SK-N-SH (cell line): ENCODE measurements around the gene EIF4G2. TPM values are rescaled to one million over a fixed set of nuclear protein-coding genes. Genes with fewer than 3 reads are reported as not detected.
A peak's percentile ranks its signal among the peaks of the same experiment; 100 is the strongest.

ENCODE experiments used
- CTCF ChIA-PET: fragments of 300-600, 350-600 bp; formaldehyde crosslinking; extraction: SDS; loops from one replicate; lab custom pipeline; 2021; lab: Yijun Ruan, JAX
- POLR2A ChIA-PET: fragments of 350-600 bp; sonication (Branson Sonifier 250); formaldehyde crosslinking; extraction: SDS; loops from one replicate; lab custom pipeline; 2020; ENCODE audit warnings: antibody characterized with exemption, inconsistent platforms; lab: Yijun Ruan, JAX
- DNase-seq: peaks from one replicate; pipeline ENCODE4 v3.0.0; 2012
- H2AFZ ChIP-seq: fragments of 200-600 bp; sonication (generic); 2 replicates; pipeline ENCODE4 v1.8.1; 2016; ENCODE audit warnings: antibody characterized with exemption, mild to moderate bottlenecking, low read depth
- H3F3A ChIP-seq: fragments of 200-600 bp; sonication (generic); replicated peaks from 2 replicates; pipeline ENCODE3; 2016; ENCODE audit warnings: antibody characterized with exemption, mild to moderate bottlenecking; ENCODE audit not compliant: insufficient read depth
- H3K27ac ChIP-seq, 2 experiments: fragments of 200-500 bp in 1 of 2; fragments of 200-600 bp in 1 of 2; sonication (Bioruptor generic) in 1 of 2; sonication (generic), shearing (Covaris generic) in 1 of 2; 2 replicates each; pipeline versions ENCODE4 v1.5.1 to v1.6.1; 2014 to 2016; ENCODE audit warnings: low read depth in 2 of 2, inconsistent platforms in 1 of 2, low read length in 1 of 2, mild to moderate bottlenecking in 1 of 2, mixed read lengths in 1 of 2
- H3K27me3 ChIP-seq: fragments of 200-600 bp; sonication (generic), shearing (Covaris generic); 2 replicates; pipeline ENCODE4 v1.6.1; 2016; ENCODE audit warnings: mixed run types; ENCODE audit not compliant: insufficient read depth
- H3K36me3 ChIP-seq, 2 experiments: fragments of 200-500 bp in 1 of 2; fragments of 200-600 bp in 1 of 2; sonication (Bioruptor generic) in 1 of 2; sonication (generic) in 1 of 2; replicated peaks in 1 of 2; 2 replicates each; pipeline versions ENCODE3 to v1.5.1; 2014 to 2016; ENCODE audit warnings: low read length in 1 of 2, mild to moderate bottlenecking in 1 of 2; ENCODE audit not compliant: insufficient read depth in 2 of 2, control insufficient read depth in 1 of 2
- H3K4me1 ChIP-seq, 2 experiments: fragments of 200-500 bp in 1 of 2; fragments of 200-600 bp in 1 of 2; sonication (Bioruptor generic) in 1 of 2; sonication (generic), shearing (Covaris generic) in 1 of 2; 2 replicates each; pipeline versions ENCODE4 v1.5.1 to v1.6.1; 2014 to 2016; ENCODE audit warnings: low read depth in 1 of 2, low read length in 1 of 2, mixed run types in 1 of 2; ENCODE audit not compliant: insufficient read depth in 2 of 2, control insufficient read depth in 1 of 2
- H3K4me2 ChIP-seq: fragments of 200-600 bp; sonication (generic), shearing (Covaris generic); 2 replicates; pipeline ENCODE4 v1.6.1; 2017; ENCODE audit warnings: mixed run types
- H3K4me3 ChIP-seq, 2 experiments: fragments of 200-500 bp in 1 of 2; fragments of 200-600 bp in 1 of 2; sonication (Bioruptor generic) in 1 of 2; sonication (generic), shearing (Covaris generic) in 1 of 2; 2 replicates each; pipeline versions ENCODE4 v1.5.1 to v1.8.1; 2014 to 2016; ENCODE audit warnings: low read depth in 2 of 2, inconsistent platforms in 1 of 2, low read length in 1 of 2, mild to moderate bottlenecking in 1 of 2, mixed read lengths in 1 of 2, moderate library complexity in 1 of 2
- H3K79me2 ChIP-seq: fragments of 200-600 bp; sonication (generic); 2 replicates; pipeline ENCODE4 v1.8.1; 2017; ENCODE audit warnings: mild to moderate bottlenecking; ENCODE audit not compliant: insufficient read depth
- H3K9ac ChIP-seq: fragments of 200-600 bp; sonication (generic); 2 replicates; pipeline ENCODE4 v1.6.1; 2017; ENCODE audit warnings: mixed run types
- H3K9me2 ChIP-seq: fragments of 200-600 bp; sonication (generic); 2 replicates; pipeline ENCODE4 v1.6.1; 2017; ENCODE audit warnings: mixed run types
- H3K9me3 ChIP-seq: fragments of 200-600 bp; sonication (generic); 2 replicates; pipeline ENCODE4 v1.6.1; 2017; ENCODE audit warnings: mixed run types, mild to moderate bottlenecking, moderate library complexity
- H4K20me1 ChIP-seq: fragments of 200-600 bp; sonication (generic); 2 replicates; pipeline ENCODE4 v1.6.1; 2017; ENCODE audit warnings: mild to moderate bottlenecking, mixed run types; ENCODE audit not compliant: insufficient read depth
- CTCF ChIP-seq: fragments of 200-600 bp; sonication (generic); IDR thresholded peaks from 2 replicates; pipeline ENCODE4 v1.6.1; 2017; ENCODE audit warnings: antibody characterized with exemption, mild to moderate bottlenecking, moderate library complexity
- ELF1 ChIP-seq: IDR thresholded peaks from 2 replicates; pipeline ENCODE4 v1.4.0; 2012
- EZH2phosphoT487 ChIP-seq: fragments of 200-600 bp; sonication (generic); IDR thresholded peaks from 2 replicates; pipeline ENCODE4 v1.6.1; 2017; ENCODE audit warnings: low read depth, mixed run types, mild to moderate bottlenecking, antibody characterized with exemption, moderate library complexity, borderline replicate concordance
- FOSL2 ChIP-seq: IDR thresholded peaks from 2 replicates; pipeline ENCODE4 v1.4.0; 2012; ENCODE audit warnings: low read depth, mild to moderate bottlenecking, moderate library complexity, borderline replicate concordance
- FOXJ3 ChIP-seq: sonication (generic); formaldehyde crosslinking; IDR thresholded peaks from 2 replicates; pipeline ENCODE4 v1.5.1; 2020; ENCODE audit warnings: mild to moderate bottlenecking, missing genetic modification reagents
- GABPA ChIP-seq: IDR thresholded peaks from 2 replicates; pipeline ENCODE4 v1.4.0; 2012; ENCODE audit warnings: low read depth, mild to moderate bottlenecking
- GATA2 ChIP-seq: sonication (generic); formaldehyde crosslinking; IDR thresholded peaks from 2 replicates; pipeline ENCODE4 v1.5.0; 2020; ENCODE audit warnings: mild to moderate bottlenecking, missing genetic modification reagents
- IRF3 ChIP-seq: fragments of 150-350 bp; IDR thresholded peaks from 2 replicates; pipeline ENCODE4 v1.6.1; 2016; ENCODE audit warnings: mild to moderate bottlenecking, low read depth, low read length
- MEF2A ChIP-seq: IDR thresholded peaks from 2 replicates; pipeline ENCODE4 v1.4.0; 2012; ENCODE audit warnings: low read depth, borderline replicate concordance
- NRF1 ChIP-seq: IDR thresholded peaks from 2 replicates; pipeline ENCODE4 v1.6.1; 2012; ENCODE audit warnings: low read depth, mild to moderate bottlenecking, low read length
- PBX3 ChIP-seq: IDR thresholded peaks from 2 replicates; pipeline ENCODE4; 2012
- RAD21 ChIP-seq: IDR thresholded peaks from 2 replicates; pipeline ENCODE4 v1.6.1; 2012; ENCODE audit warnings: mild to moderate bottlenecking, low read length
- RCOR1 ChIP-seq: fragments of 150-350 bp; IDR thresholded peaks from 2 replicates; pipeline ENCODE4 v1.6.1; 2017; ENCODE audit warnings: antibody characterized with exemption, low read length
- RFX5 ChIP-seq: IDR thresholded peaks from 2 replicates; pipeline ENCODE4 v1.6.1; 2012; ENCODE audit warnings: mild to moderate bottlenecking, improper control_type of control experiment, low read length
- RXRA ChIP-seq: IDR thresholded peaks from 2 replicates; pipeline ENCODE4 v1.4.0; 2012; ENCODE audit warnings: low read depth, mild to moderate bottlenecking, borderline replicate concordance
- SMC3 ChIP-seq: IDR thresholded peaks from 2 replicates; pipeline ENCODE4 v1.6.1; 2012; ENCODE audit warnings: low read depth, low read length, improper control_type of control experiment
- TAF1 ChIP-seq: IDR thresholded peaks from 2 replicates; pipeline ENCODE4 v1.6.1; 2012; ENCODE audit warnings: low read depth, mild to moderate bottlenecking, low read length, moderate library complexity, borderline replicate concordance
- TCF12 ChIP-seq: IDR thresholded peaks from 2 replicates; pipeline ENCODE4 v1.4.0; 2012
- TEAD4 ChIP-seq: IDR thresholded peaks from 2 replicates; pipeline ENCODE4 v1.4.0; 2012; ENCODE audit warnings: mild to moderate bottlenecking, borderline replicate concordance; ENCODE audit not compliant: insufficient read depth
- USF1 ChIP-seq: IDR thresholded peaks from 2 replicates; pipeline ENCODE4 v1.4.0; 2012; ENCODE audit warnings: low read depth, borderline replicate concordance
- ZBTB33 ChIP-seq: IDR thresholded peaks from 2 replicates; pipeline ENCODE4 v1.4.0; 2012; ENCODE audit warnings: low read depth, borderline replicate concordance
- WGBS: methylation state at CpG from one replicate; pipeline ENCODE4 v1.1.6; 2017; ENCODE audit warnings: low lambda C conversion rate; 5-methylcytosine and 5-hydroxymethylcytosine counted together
- polyA plus RNA-seq, 3 experiments: library from polyadenylated mRNA; depleted of rRNA; stranded (reverse); fragments of >200 nt; gene quantifications; 2 replicates each; pipeline ENCODE4 v1.2.3, GENCODE V29; 2012

The EIF4G2 gene
- polyA plus RNA-seq, 1 of the 3 experiments (the other 2 are of a cell fraction), result 298 TPM

GRCh38 chr11:10770626-10771254 lies 38.0 kb downstream of the EIF4G2 start:
- WGBS, result 49% methylated on average over 2 of the region's 2 CpGs
- TF ChIP-seq SMC3, result peak; percentile 65
- peak; percentile 24; the same call in 1 of the 2 replicates for TF ChIP-seq GATA2 (CRISPR knock-in tag)
- peak; percentile 74 for TF ChIP-seq RAD21
- no peak for TF ChIP-seq RXRA
- no peak for TF ChIP-seq GABPA
- TF ChIP-seq RCOR1, result peak; percentile 32; the same call in 1 of the 2 replicates
- peak; percentile 87 for TF ChIP-seq CTCF
- POLR2A ChIA-PET, result interaction anchor here (0.7 to 1.8 kb wide), 3 partner anchors 22 to 38 kb away, joined by 3 to 19 read pairs (median 5); partner anchors contain the start of gene EIF4G2

GRCh38 chr11:10764412-10764811 lies 44.3 kb downstream of the EIF4G2 start:
- DNase-seq, result no peak
- Histone ChIP-seq H4K20me1 (no peaks in the 10 kb centered on the region), H3K9me2 (no peaks in the 10 kb centered on the region), H3K27me3 (no peaks in the 10 kb centered on the region), H3K36me3 (peaks cover 58 to 62% of the 10 kb centered on the region in 2 experiments), H3F3A (peaks cover 2% of the 10 kb centered on the region), H3K4me3 (no peak overlapping the region), H3K4me1 (peaks cover 0 to 7% of the 10 kb centered on the region in 2 experiments; a peak in 2 of 4 replicates), H3K27ac (no peak overlapping the region; a peak in 1 of 4 replicates), H3K9me3 (no peaks in the 10 kb centered on the region), H3K9ac (no peak overlapping the region), H3K4me2 (no peak overlapping the region), H3K79me2 (no peaks in the 10 kb centered on the region), H2AFZ (no peak overlapping the region)
- ChIA-PET POLR2A (no interaction called here), CTCF (interaction anchor here (1.1 to 1.4 kb wide), 2 partner anchors 13 kb away, joined by 3 to 4 read pairs; partner anchors contain the start of gene CTR9)
- WGBS, result 93% methylated on average over 12 of the region's 12 CpGs
- TF ChIP-seq PBX3 (no peak), RAD21 (no peak), GATA2 (CRISPR knock-in tag) (no peak), FOSL2 (no peak), RFX5 (no peak), USF1 (no peak), NRF1 (no peak), EZH2phosphoT487 (no peak), ELF1 (no peak), FOXJ3 (CRISPR knock-in tag) (no peak), TAF1 (no peak), ZBTB33 (no peak), IRF3 (no peak), TEAD4 (no peak), MEF2A (no peak), TCF12 (no peak)

More at GRCh38 chr11:10770626-10771254, 38.0 kb downstream of the EIF4G2 start:
- H3K4me1 ChIP-seq, result peaks cover 0 to 8% of the 10 kb centered on the region in 2 experiments; a peak in 2 of 4 replicates
- H3K9ac ChIP-seq, result no peak overlapping the region
- H3K9me2 ChIP-seq, result no peaks in the 10 kb centered on the region
- H3K79me2 ChIP-seq, result no peaks in the 10 kb centered on the region
- CTCF ChIA-PET, result interaction anchor here (0.6 to 5.6 kb wide), 41 partner anchors 8 to 1017 kb away, joined by 3 to 99 read pairs (median 5); partner anchors contain the start of genes CTR9 and ZBED5
- H3K4me3 ChIP-seq, result no peak overlapping the region
- no peaks in the 10 kb centered on the region for H3K9me3 ChIP-seq
- no peaks in the 10 kb centered on the region for H3F3A ChIP-seq
- peak; percentile 49 for DNase-seq
- H3K27ac ChIP-seq, result peak overlapping the region in 1 of 2 experiments; percentile 28; a peak in 2 of 4 replicates
- no peaks in the 10 kb centered on the region for H4K20me1 ChIP-seq
- peaks cover 60 to 80% of the 10 kb centered on the region in 2 experiments for H3K36me3 ChIP-seq
- no peaks in the 10 kb centered on the region for H3K27me3 ChIP-seq
- H2AFZ ChIP-seq, result no peak overlapping the region
- no peak overlapping the region for H3K4me2 ChIP-seq
